Kidney tubule cell (primary cell): ENCODE measurements around the gene TBL1Y.

ENCODE experiments used
- DNase-seq: peaks from one replicate; pipeline ENCODE4 v3.0.0-alpha.2; 2018; ENCODE audit warnings: low spot score

TBL1Y gene

GRCh38 chrY:7085606-7086005 lies 175.1 kb downstream of the TBL1Y start:
- DNase-seq = no peak

- DNase-seq = no peak
Observed at GRCh38 chrY:7092836-7093235, 182.3 kb downstream of the TBL1Y start.

- no peak for DNase-seq
Observed at GRCh38 chrY:7094365-7094764, 183.9 kb downstream of the TBL1Y start.

GRCh38 chrY:7097021-7097420 lies 186.5 kb downstream of the TBL1Y start:
- DNase-seq = no peak

- no peak for DNase-seq
Observed at GRCh38 chrY:7099742-7100141, 189.2 kb downstream of the TBL1Y start.

- no peak for DNase-seq
Observed at GRCh38 chrY:7102680-7103079, 192.2 kb downstream of the TBL1Y start.

GRCh38 chrY:7107179-7107578 lies 196.7 kb downstream of the TBL1Y start:
- no peak for DNase-seq

GRCh38 chrY:7110086-7110485 lies 199.6 kb downstream of the TBL1Y start:
- DNase-seq = no peak

GRCh38 chrY:7115871-7116270 lies 205.4 kb downstream of the TBL1Y start:
- no peak for DNase-seq

GRCh38 chrY:7122202-7122601 lies 211.7 kb downstream of the TBL1Y start:
- no peak for DNase-seq

GRCh38 chrY:7125136-7126056 lies 214.9 kb downstream of the TBL1Y start:
- DNase-seq = no peak

- no peak for DNase-seq
Observed at GRCh38 chrY:7128211-7128610, 217.7 kb downstream of the TBL1Y start.
